ENCODE measurements around the gene CWC27.

The CWC27 gene

GRCh38 chr5:64834611-64835010 lies 65.9 kb downstream of the CWC27 start:
- Histone ChIP-seq H3K27ac (ENCODE audit: low read length) (no peak overlapping the region), H3K4me3 (ENCODE audit: low read depth in 1 of 2, low read length in 2 of 2) (no peak overlapping the region), H3K36me3 (ENCODE audit: insufficient read depth, low read length) (no peaks in the 10 kb centered on the region), H3K79me2 (ENCODE audit: insufficient read depth, low read length) (no peaks in the 10 kb centered on the region), H3K9ac (ENCODE audit: low read depth, low read length) (no peak overlapping the region), H3K4me1 (ENCODE audit: insufficient read depth, low read length) (no peaks in the 10 kb centered on the region), H4K20me1 (ENCODE audit: insufficient read depth, low read length) (no peaks in the 10 kb centered on the region), H2AFZ (ENCODE audit: low read depth, low read length) (no peak overlapping the region), H3K4me2 (ENCODE audit: insufficient read depth, low read length) (no peak overlapping the region), H3K9me3 (ENCODE audit: insufficient read depth, low read length, severe bottlenecking) (no peaks in the 10 kb centered on the region), H3K27me3 (ENCODE audit: insufficient read depth, low read length, poor library complexity) (no peaks in the 10 kb centered on the region)
- TF ChIP-seq CTCF (IDR thresholded peaks at IDR 0.05; ENCODE audit: borderline replicate concordance, extremely low read depth, low read length, poor library complexity, severe bottlenecking): no peak
- TF ChIP-seq EZH2 (IDR thresholded peaks at IDR 0.05; ENCODE audit: borderline replicate concordance, low read depth, low read length, severe bottlenecking): no peak
- ATAC-seq (ENCODE audit: insufficient read depth, low read depth): no peak
- DNase-seq: no peak

GRCh38 chr5:64835266-64835665 lies 66.5 kb downstream of the CWC27 start:
- H3K4me1 ChIP-seq (ENCODE audit: insufficient read depth, low read length): no peaks in the 10 kb centered on the region
- no peak overlapping the region for H3K4me3 ChIP-seq (ENCODE audit: low read depth in 1 of 2, low read length in 2 of 2)
- no peak overlapping the region for H2AFZ ChIP-seq (ENCODE audit: low read depth, low read length)
- no peaks in the 10 kb centered on the region for H3K27me3 ChIP-seq (ENCODE audit: insufficient read depth, low read length, poor library complexity)
- no peaks in the 10 kb centered on the region for H3K36me3 ChIP-seq (ENCODE audit: insufficient read depth, low read length)
- no peak for ATAC-seq (ENCODE audit: insufficient read depth, low read depth)
- no peak for DNase-seq
- H3K9ac ChIP-seq (ENCODE audit: low read depth, low read length): no peak overlapping the region
- H3K79me2 ChIP-seq (ENCODE audit: insufficient read depth, low read length): no peaks in the 10 kb centered on the region
- no peaks in the 10 kb centered on the region for H3K9me3 ChIP-seq (ENCODE audit: insufficient read depth, low read length, severe bottlenecking)
- no peak for TF ChIP-seq CTCF (IDR thresholded peaks at IDR 0.05; ENCODE audit: borderline replicate concordance, extremely low read depth, low read length, poor library complexity, severe bottlenecking)
- TF ChIP-seq EZH2 (IDR thresholded peaks at IDR 0.05; ENCODE audit: borderline replicate concordance, low read depth, low read length, severe bottlenecking): no peak
- no peak overlapping the region for H3K27ac ChIP-seq (ENCODE audit: low read length)
- H3K4me2 ChIP-seq (ENCODE audit: insufficient read depth, low read length): no peak overlapping the region
- no peaks in the 10 kb centered on the region for H4K20me1 ChIP-seq (ENCODE audit: insufficient read depth, low read length)

GRCh38 chr5:64836190-64836755 lies 67.5 kb downstream of the CWC27 start:
- H3K9me3 ChIP-seq (ENCODE audit: insufficient read depth, low read length, severe bottlenecking): no peaks in the 10 kb centered on the region

More at GRCh38 chr5:64836190-64836755, 67.5 kb downstream of the CWC27 start:
- H3K4me3 ChIP-seq (ENCODE audit: low read depth in 1 of 2, low read length in 2 of 2): no peak overlapping the region
- no peaks in the 10 kb centered on the region; the same call in 1 of the 2 replicates for H3K36me3 ChIP-seq (ENCODE audit: insufficient read depth, low read length)
- ATAC-seq (ENCODE audit: insufficient read depth, low read depth): no peak
- H3K27ac ChIP-seq (ENCODE audit: low read length): no peak overlapping the region
- no peaks in the 10 kb centered on the region for H4K20me1 ChIP-seq (ENCODE audit: insufficient read depth, low read length)
- H2AFZ ChIP-seq (ENCODE audit: low read depth, low read length): no peak overlapping the region
- DNase-seq: no peak
- H3K4me1 ChIP-seq (ENCODE audit: insufficient read depth, low read length): no peaks in the 10 kb centered on the region
- TF ChIP-seq CTCF (IDR thresholded peaks at IDR 0.05; ENCODE audit: borderline replicate concordance, extremely low read depth, low read length, poor library complexity, severe bottlenecking) (no peak), EZH2 (IDR thresholded peaks at IDR 0.05; ENCODE audit: borderline replicate concordance, low read depth, low read length, severe bottlenecking) (no peak)
- H3K4me2 ChIP-seq (ENCODE audit: insufficient read depth, low read length): no peak overlapping the region
- no peak overlapping the region for H3K9ac ChIP-seq (ENCODE audit: low read depth, low read length)
- H3K27me3 ChIP-seq (ENCODE audit: insufficient read depth, low read length, poor library complexity): no peaks in the 10 kb centered on the region
- H3K79me2 ChIP-seq (ENCODE audit: insufficient read depth, low read length): no peaks in the 10 kb centered on the region

Data from DND-41 (cell line).